ENCODE results near the gene TSHZ2. TPM values are rescaled to one million over a fixed set of nuclear protein-coding genes. Genes with fewer than 3 reads are reported as not detected.

The TSHZ2 gene
- polyA plus RNA-seq, 1 donor from 2014 or later: 4.6 TPM

DNA sequence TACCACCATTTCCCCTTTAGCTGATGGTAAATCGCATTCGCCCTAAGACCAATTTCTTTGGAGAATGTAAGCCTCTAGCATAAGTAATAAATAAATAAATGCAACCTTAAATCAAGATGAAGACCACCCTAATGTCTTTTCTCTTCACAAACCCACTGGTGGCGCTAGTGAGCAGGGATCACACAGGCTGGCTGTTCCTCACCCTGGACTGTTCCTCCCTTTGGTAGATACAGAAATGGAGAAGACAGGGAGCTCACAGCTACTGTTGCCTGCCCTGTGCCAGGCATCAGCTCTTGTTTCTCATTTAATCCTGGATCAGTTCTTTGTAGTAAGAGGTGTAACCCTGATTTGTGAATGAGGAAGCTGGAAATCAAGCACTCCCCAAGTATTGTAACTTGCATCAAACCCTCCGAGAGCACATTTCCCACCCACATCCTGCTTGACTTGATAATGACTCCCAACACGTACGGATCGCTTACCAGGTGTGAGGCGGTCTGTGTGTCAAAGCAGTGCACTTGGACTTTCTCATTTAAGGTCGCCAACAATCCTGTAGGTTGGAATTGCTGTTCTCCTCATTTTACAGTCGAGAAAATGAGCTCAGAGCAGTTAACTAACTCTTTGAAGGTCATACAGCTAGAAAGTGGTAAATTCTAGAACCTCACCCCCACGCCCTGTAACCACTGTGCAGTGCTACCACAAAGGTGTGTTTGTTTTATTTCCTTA lies 236.1 kb downstream of the TSHZ2 start:
- TF ChIP-seq, protein P1, sequence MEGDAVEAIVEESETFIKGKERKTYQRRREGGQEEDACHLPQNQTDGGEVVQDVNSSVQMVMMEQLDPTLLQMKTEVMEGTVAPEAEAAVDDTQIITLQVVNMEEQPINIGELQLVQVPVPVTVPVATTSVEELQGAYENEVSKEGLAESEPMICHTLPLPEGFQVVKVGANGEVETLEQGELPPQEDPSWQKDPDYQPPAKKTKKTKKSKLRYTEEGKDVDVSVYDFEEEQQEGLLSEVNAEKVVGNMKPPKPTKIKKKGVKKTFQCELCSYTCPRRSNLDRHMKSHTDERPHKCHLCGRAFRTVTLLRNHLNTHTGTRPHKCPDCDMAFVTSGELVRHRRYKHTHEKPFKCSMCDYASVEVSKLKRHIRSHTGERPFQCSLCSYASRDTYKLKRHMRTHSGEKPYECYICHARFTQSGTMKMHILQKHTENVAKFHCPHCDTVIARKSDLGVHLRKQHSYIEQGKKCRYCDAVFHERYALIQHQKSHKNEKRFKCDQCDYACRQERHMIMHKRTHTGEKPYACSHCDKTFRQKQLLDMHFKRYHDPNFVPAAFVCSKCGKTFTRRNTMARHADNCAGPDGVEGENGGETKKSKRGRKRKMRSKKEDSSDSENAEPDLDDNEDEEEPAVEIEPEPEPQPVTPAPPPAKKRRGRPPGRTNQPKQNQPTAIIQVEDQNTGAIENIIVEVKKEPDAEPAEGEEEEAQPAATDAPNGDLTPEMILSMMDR (IDR thresholded peaks at IDR 0.05; ENCODE audit: poor library complexity, severe bottlenecking): no peak
- TF ChIP-seq EP300 (conservative IDR thresholded peaks at IDR 0.05; ENCODE audit: poor library complexity, severe bottlenecking) (no peak), SMC3 (conservative IDR thresholded peaks at IDR 0.05; ENCODE audit: poor library complexity) (no peak), EZH2 (IDR thresholded peaks at IDR 0.05; ENCODE audit: borderline replicate concordance, insufficient read depth, low read length, poor library complexity, severe bottlenecking) (no peak), MXI1 (conservative IDR thresholded peaks at IDR 0.05; ENCODE audit: poor library complexity, severe bottlenecking) (no peak), RAD21 (conservative IDR thresholded peaks at IDR 0.05) (no peak), TAF1 (IDR thresholded peaks at IDR 0.05; ENCODE audit: low read depth) (no peak), POLR2AphosphoS5 (IDR thresholded peaks at IDR 0.05) (no peak)
- TF ChIP-seq, protein P2, sequence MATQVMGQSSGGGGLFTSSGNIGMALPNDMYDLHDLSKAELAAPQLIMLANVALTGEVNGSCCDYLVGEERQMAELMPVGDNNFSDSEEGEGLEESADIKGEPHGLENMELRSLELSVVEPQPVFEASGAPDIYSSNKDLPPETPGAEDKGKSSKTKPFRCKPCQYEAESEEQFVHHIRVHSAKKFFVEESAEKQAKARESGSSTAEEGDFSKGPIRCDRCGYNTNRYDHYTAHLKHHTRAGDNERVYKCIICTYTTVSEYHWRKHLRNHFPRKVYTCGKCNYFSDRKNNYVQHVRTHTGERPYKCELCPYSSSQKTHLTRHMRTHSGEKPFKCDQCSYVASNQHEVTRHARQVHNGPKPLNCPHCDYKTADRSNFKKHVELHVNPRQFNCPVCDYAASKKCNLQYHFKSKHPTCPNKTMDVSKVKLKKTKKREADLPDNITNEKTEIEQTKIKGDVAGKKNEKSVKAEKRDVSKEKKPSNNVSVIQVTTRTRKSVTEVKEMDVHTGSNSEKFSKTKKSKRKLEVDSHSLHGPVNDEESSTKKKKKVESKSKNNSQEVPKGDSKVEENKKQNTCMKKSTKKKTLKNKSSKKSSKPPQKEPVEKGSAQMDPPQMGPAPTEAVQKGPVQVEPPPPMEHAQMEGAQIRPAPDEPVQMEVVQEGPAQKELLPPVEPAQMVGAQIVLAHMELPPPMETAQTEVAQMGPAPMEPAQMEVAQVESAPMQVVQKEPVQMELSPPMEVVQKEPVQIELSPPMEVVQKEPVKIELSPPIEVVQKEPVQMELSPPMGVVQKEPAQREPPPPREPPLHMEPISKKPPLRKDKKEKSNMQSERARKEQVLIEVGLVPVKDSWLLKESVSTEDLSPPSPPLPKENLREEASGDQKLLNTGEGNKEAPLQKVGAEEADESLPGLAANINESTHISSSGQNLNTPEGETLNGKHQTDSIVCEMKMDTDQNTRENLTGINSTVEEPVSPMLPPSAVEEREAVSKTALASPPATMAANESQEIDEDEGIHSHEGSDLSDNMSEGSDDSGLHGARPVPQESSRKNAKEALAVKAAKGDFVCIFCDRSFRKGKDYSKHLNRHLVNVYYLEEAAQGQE (IDR thresholded peaks at IDR 0.05; ENCODE audit: borderline replicate concordance): no peak
- no peaks in the 10 kb centered on the region for H3K36me3 ChIP-seq (ENCODE audit: insufficient read depth, low read length)
- no peak overlapping the region for H3K27ac ChIP-seq (ENCODE audit: low read length)
- H3K9me3 ChIP-seq (ENCODE audit: low read length): no peaks in the 10 kb centered on the region
- no peak overlapping the region for H3K9ac ChIP-seq (ENCODE audit: low read length)
- H4K20me1 ChIP-seq (ENCODE audit: insufficient read depth): no peaks in the 10 kb centered on the region
- no peaks in the 10 kb centered on the region for H3F3A ChIP-seq (ENCODE audit: insufficient read depth, low read length, poor library complexity, severe bottlenecking)
- H2AFZ ChIP-seq (ENCODE audit: low read depth, low read length): no peak overlapping the region
- no peaks in the 10 kb centered on the region for H3K27me3 ChIP-seq (ENCODE audit: insufficient read depth, low read depth, low read length)
- H3K79me2 ChIP-seq (replicated peaks; ENCODE audit: insufficient read depth, low read length): no peaks in the 10 kb centered on the region
- no peak overlapping the region for H3K4me2 ChIP-seq (ENCODE audit: low read length)
- no peak overlapping the region for H3K4me3 ChIP-seq (ENCODE audit: low read length)
- H3K9me2 ChIP-seq (ENCODE audit: insufficient read depth, low read length): no peaks in the 10 kb centered on the region

DNA sequence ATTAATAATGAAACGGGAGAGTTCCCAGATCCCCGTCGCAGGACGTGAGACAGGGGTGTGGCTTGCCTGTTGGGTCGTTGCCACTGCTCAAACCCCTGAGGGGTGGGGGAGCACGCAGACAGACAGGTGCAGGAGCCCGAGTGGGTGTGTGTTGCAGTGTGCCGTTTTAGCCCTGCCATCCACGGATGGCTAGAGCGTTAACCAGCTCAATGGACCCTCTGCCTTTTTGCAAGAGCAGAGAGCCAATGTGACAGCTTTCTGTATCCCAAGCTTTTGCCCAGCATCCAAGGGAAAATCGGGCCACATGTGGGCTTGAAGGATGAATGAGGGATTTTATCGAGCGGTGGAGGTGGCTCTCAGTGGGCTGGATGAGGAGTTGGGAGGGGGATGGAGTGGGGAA lies 237.9 kb downstream of the TSHZ2 start:
- H3F3A ChIP-seq (ENCODE audit: insufficient read depth, low read length, poor library complexity, severe bottlenecking): no peaks in the 10 kb centered on the region
- H3K36me3 ChIP-seq (ENCODE audit: insufficient read depth, low read length): no peaks in the 10 kb centered on the region
- H3K27ac ChIP-seq (ENCODE audit: low read length): no peak overlapping the region
- no peaks in the 10 kb centered on the region for H4K20me1 ChIP-seq (ENCODE audit: insufficient read depth)
- no peaks in the 10 kb centered on the region for H3K79me2 ChIP-seq (replicated peaks; ENCODE audit: insufficient read depth, low read length)
- H3K4me2 ChIP-seq (ENCODE audit: low read length): no peak overlapping the region
- H3K9me2 ChIP-seq (ENCODE audit: insufficient read depth, low read length): no peaks in the 10 kb centered on the region
- no peak for TF ChIP-seq SMC3 (conservative IDR thresholded peaks at IDR 0.05; ENCODE audit: poor library complexity)
- TF ChIP-seq MXI1 (conservative IDR thresholded peaks at IDR 0.05; ENCODE audit: poor library complexity, severe bottlenecking): no peak
- TF ChIP-seq RAD21 (conservative IDR thresholded peaks at IDR 0.05): no peak
- no peak for TF ChIP-seq EP300 (conservative IDR thresholded peaks at IDR 0.05; ENCODE audit: poor library complexity, severe bottlenecking)
- no peak for TF ChIP-seq POLR2AphosphoS5 (IDR thresholded peaks at IDR 0.05)
- H3K4me3 ChIP-seq (ENCODE audit: low read length): no peak overlapping the region
- H2AFZ ChIP-seq (ENCODE audit: low read depth, low read length): no peak overlapping the region
- H3K9ac ChIP-seq (ENCODE audit: low read length): no peak overlapping the region
- no peaks in the 10 kb centered on the region for H3K9me3 ChIP-seq (ENCODE audit: low read length)
- H3K27me3 ChIP-seq (ENCODE audit: insufficient read depth, low read depth, low read length): no peaks in the 10 kb centered on the region
